Ovary (tissue), 3 donors: Measurements from ENCODE around the gene GNPTG.
"Not testable (repeated sequence)": the region's sequence is repeated elsewhere in the genome, so short reads cannot be mapped to it uniquely, and the experiment has no call there.

Experiments used
- CTCF ChIP-seq, 3 donors: fragments of 450-650 bp in 2 of 3; fragments of 200-600 bp in 1 of 3; IDR thresholded peaks; one replicate each; pipeline versions ENCODE4 v1.5.1 to v1.8.0; 2016 to 2022; ENCODE audit warnings: antibody characterized with exemption in 3 of 3, mild to moderate bottlenecking in 1 of 3
- EP300 ChIP-seq: sonication (generic); formaldehyde crosslinking; IDR thresholded peaks from one replicate; pipeline ENCODE4 v1.6.1; 2017; ENCODE audit warnings: antibody characterized with exemption
- POLR2A ChIP-seq: fragments of 450-650 bp; IDR thresholded peaks from one replicate; pipeline ENCODE4 v1.6.1; 2017; ENCODE audit warnings: antibody characterized with exemption, mild to moderate bottlenecking, moderate library complexity
- donor health status: DM: no; HTN: no; CAD: no.

GRCh38 chr16:1328136-1328535 lies 23.6 kb upstream of the GNPTG start:
- TF ChIP-seq POLR2A; CTCF (IDR thresholded peaks at IDR 0.05); EP300: not testable (repeated sequence)
